Left ventricle myocardium inferior (tissue), 1 donor: ENCODE results near the gene MAN1C1. TPM values are rescaled to one million over a fixed set of nuclear protein-coding genes. Genes with fewer than 3 reads are reported as not detected.

Experiments used
- DNase-seq: peaks from one replicate; pipeline ENCODE4 v3.0.0-alpha.2; 2020
- H3K27ac ChIP-seq: fragments of 200-600 bp; replicated peaks from 2 replicates; pipeline ENCODE4 v1.8.0; 2021
- H3K27me3 ChIP-seq: fragments of 200-600 bp; 2 replicates; pipeline ENCODE4 v1.8.0; 2021; ENCODE audit warnings: low read depth
- H3K36me3 ChIP-seq: fragments of 200-600 bp; 2 replicates; pipeline ENCODE4 v1.8.0; 2021
- H3K4me1 ChIP-seq: fragments of 200-600 bp; 2 replicates; pipeline ENCODE4 v1.8.0; 2021
- H3K4me3 ChIP-seq: fragments of 200-600 bp; 2 replicates; pipeline ENCODE4 v1.8.0; 2021; ENCODE audit warnings: mild to moderate bottlenecking, moderate library complexity
- H3K9me3 ChIP-seq: fragments of 200-600 bp; replicated peaks from 2 replicates; pipeline ENCODE4 v1.8.0; 2021
- intact Hi-C: fragments of 100-400 bp; cut with micrococcal nuclease; formaldehyde crosslinking; loops from one replicate; pipeline ENCODE4 v1.11.0; 2022
- total RNA-seq: library from RNA; stranded (reverse); fragmentation: NEBNext Ultra II Directional; extraction: Animal tissue kit (Norgen Biotek cat#: 25700); gene quantifications from one replicate; pipeline ENCODE4 v1.2.1, GENCODE V29; 2021
- TF ChIP-seq, protein P1 (sequence below): fragments of 200-600 bp; IDR thresholded peaks from 2 replicates; pipeline ENCODE4 v1.8.0; 2021; ENCODE audit warnings: antibody characterized with exemption, mild to moderate bottlenecking, borderline replicate concordance
- donor health status: DM: no; HTN: yes; CAD: no; lungs with severe emphysema.

The MAN1C1 gene
- total RNA-seq, 1 donor from 2014 or later = 18.0 TPM

DNA sequence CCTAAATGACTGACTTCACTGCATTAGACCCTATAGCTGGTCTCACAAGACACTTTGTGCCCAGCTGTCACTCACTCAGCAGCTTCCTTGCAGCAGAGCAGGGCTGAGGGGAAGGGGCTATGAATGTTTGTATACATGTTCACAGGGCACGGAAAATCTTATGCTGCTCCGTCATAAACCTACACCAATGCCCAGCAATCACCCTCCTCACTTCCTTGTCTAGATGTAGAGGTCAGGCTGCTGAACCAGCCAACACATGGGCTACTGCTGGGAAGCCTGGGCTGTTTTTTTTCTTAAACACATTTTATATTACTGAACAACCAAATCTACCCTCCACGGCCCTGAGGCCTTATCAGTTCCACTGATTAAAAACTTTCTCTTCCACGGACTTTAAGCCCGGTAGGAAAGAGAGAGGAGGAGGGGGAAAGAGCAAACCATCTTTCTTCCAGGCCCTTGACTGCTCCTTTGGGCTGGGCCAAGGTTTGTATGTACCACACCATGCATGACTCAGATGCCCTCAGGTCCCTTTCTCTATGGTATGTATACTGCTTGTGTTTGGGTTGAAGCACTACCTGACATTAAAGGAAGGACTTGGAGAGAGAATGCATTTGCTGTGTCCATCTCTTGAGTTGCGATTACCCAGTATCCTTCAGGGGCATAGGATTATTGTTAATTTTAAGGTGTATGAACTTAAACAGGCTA, 215.9 kb downstream of the MAN1C1 start:
- H3K27ac ChIP-seq = no peak overlapping the region
- intact Hi-C loops = no loop called here
- TF ChIP-seq, protein P1, sequence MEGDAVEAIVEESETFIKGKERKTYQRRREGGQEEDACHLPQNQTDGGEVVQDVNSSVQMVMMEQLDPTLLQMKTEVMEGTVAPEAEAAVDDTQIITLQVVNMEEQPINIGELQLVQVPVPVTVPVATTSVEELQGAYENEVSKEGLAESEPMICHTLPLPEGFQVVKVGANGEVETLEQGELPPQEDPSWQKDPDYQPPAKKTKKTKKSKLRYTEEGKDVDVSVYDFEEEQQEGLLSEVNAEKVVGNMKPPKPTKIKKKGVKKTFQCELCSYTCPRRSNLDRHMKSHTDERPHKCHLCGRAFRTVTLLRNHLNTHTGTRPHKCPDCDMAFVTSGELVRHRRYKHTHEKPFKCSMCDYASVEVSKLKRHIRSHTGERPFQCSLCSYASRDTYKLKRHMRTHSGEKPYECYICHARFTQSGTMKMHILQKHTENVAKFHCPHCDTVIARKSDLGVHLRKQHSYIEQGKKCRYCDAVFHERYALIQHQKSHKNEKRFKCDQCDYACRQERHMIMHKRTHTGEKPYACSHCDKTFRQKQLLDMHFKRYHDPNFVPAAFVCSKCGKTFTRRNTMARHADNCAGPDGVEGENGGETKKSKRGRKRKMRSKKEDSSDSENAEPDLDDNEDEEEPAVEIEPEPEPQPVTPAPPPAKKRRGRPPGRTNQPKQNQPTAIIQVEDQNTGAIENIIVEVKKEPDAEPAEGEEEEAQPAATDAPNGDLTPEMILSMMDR = no peak
- no peaks in the 10 kb centered on the region for H3K9me3 ChIP-seq
- H3K27me3 ChIP-seq = no peaks in the 10 kb centered on the region
- H3K4me1 ChIP-seq = peaks cover 27% of the 10 kb centered on the region
- no peak overlapping the region for H3K4me3 ChIP-seq
- DNase-seq = no peak
- H3K36me3 ChIP-seq = peaks cover 68% of the 10 kb centered on the region

DNA sequence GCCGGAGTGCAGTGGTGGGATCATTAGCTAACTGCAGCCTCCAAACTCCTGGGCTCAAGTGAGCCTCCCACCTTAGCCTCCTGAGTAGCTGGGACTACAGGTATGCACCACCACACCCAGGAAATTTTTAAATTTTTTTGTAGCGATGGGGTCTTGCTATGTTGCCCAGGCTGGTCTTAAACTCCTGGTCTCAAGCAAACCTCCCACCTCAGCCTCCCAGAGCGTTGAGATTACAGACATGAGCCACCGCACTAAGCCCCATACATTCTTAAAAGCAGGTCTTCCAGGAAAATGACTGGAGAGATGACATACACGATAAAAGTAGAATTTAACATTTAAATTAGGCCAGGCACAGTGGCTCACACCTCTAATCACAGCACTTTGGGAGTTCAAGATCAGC, 216.6 kb downstream of the MAN1C1 start:
- H3K27me3 ChIP-seq = no peaks in the 10 kb centered on the region
- H3K4me3 ChIP-seq = no peak overlapping the region
- intact Hi-C loops = no loop called here
- H3K36me3 ChIP-seq = peaks cover 61% of the 10 kb centered on the region
- no peaks in the 10 kb centered on the region for H3K9me3 ChIP-seq
- peaks cover 27% of the 10 kb centered on the region for H3K4me1 ChIP-seq
- TF ChIP-seq, protein P1 = no peak
- DNase-seq = no peak
- no peak overlapping the region for H3K27ac ChIP-seq

Other genes starting within 250 kb of the MAN1C1 start
- 1.0 TPM for gene RHCE, start 196.0 kb upstream of the MAN1C1 start, total RNA-seq
- gene MACO1, start 185.9 kb upstream of the MAN1C1 start, total RNA-seq = 12.9 TPM
- 14.4 TPM for gene LDLRAP1, start 73.2 kb upstream of the MAN1C1 start, total RNA-seq
- gene SELENON, start 183.4 kb downstream of the MAN1C1 start, total RNA-seq = 45.2 TPM
- gene MTFR1L, start 203.2 kb downstream of the MAN1C1 start, total RNA-seq = 252 TPM
- gene AUNIP, start 242.7 kb downstream of the MAN1C1 start, total RNA-seq = not detected